GM12873 (cell line): ENCODE data around the gene SGO1.

Source experiments
- TF ChIP-seq, protein P1 (sequence below): IDR thresholded peaks from 2 replicates; pipeline ENCODE4 v1.5.1; 2012; ENCODE audit warnings: low read depth, mild to moderate bottlenecking, moderate library complexity, low read length, control low read depth; ENCODE audit not compliant: insufficient read depth; ENCODE audit errors: missing control alignments

The SGO1 gene

DNA sequence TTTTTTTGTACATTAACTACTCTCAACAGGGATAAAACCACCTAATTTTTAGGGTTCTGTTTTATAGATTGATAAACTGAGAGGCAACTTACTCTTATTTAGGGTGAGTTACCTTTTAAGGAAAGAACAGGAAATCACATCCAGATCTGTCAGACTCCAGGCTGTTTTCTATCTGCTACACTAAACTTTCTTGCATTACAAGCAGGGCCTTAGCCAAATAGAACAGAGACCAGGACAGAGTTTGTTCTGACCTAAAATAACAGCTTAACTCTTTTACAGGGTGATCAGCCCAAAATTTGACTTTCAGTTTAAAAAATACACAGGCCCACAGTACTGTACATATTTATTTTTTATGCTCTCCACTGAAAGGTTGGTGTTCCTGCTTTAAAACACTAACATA lies 38.6 kb downstream of the SGO1 start:
- TF ChIP-seq, protein P1, sequence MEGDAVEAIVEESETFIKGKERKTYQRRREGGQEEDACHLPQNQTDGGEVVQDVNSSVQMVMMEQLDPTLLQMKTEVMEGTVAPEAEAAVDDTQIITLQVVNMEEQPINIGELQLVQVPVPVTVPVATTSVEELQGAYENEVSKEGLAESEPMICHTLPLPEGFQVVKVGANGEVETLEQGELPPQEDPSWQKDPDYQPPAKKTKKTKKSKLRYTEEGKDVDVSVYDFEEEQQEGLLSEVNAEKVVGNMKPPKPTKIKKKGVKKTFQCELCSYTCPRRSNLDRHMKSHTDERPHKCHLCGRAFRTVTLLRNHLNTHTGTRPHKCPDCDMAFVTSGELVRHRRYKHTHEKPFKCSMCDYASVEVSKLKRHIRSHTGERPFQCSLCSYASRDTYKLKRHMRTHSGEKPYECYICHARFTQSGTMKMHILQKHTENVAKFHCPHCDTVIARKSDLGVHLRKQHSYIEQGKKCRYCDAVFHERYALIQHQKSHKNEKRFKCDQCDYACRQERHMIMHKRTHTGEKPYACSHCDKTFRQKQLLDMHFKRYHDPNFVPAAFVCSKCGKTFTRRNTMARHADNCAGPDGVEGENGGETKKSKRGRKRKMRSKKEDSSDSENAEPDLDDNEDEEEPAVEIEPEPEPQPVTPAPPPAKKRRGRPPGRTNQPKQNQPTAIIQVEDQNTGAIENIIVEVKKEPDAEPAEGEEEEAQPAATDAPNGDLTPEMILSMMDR, result no peak

DNA sequence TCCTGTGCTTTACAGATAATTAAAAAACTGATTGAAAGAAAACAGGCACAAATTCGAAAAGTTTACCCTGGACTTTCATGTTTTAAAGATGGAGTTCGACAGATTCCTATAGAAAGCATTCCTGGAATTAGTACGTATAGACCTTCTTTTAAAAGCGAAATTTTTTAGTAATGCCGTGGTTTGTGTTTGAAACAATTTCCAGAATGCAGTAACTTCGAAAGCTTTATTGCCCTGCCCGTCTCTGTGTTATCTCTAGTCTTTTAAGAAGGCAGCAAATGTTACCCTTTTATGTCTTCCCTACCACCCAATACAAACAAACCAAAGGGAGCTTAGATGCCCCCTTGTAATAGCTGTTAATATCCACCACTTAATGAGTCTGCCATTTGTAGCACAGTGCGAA lies 39.7 kb downstream of the SGO1 start:
- TF ChIP-seq, protein P1, result no peak

DNA sequence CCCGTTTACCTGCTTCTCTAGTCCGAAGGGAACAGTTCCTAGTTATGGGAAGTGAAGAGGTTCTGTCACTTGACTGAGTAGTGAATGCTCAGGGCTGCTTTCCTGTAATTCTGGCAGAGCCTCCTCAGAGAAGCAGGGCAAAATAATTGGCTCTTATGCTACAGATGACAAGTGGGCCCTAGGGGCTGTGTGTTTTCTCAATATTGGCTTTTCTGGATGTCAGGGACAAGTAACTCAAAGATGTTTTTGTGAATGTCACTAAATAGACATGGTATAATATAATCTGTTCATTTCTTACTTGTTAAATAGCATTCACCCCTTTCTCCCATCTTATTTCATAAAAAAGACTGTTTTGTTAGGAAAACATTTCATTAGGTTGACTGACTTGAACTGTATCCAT lies 40.1 kb downstream of the SGO1 start:
- TF ChIP-seq, protein P1, result no peak

DNA sequence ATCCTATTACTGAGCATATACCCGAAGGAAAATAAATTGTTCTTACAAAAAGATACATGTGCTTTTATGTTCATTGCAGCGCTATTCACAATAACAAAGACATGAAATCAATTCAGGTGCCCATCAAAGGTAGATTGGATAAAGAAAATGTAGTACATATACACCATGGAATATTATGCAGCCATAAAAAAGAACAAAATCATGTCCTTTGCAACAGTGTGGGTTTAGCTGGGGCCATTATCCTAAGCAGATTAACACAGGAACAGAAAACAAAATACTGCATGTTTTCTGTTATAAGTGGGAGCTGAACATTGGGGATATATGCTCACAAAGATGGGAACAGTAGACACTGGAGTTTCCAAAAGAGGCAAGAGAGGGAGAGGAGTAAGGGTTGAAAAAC lies 42.5 kb downstream of the SGO1 start:
- TF ChIP-seq, protein P1, result no peak

DNA sequence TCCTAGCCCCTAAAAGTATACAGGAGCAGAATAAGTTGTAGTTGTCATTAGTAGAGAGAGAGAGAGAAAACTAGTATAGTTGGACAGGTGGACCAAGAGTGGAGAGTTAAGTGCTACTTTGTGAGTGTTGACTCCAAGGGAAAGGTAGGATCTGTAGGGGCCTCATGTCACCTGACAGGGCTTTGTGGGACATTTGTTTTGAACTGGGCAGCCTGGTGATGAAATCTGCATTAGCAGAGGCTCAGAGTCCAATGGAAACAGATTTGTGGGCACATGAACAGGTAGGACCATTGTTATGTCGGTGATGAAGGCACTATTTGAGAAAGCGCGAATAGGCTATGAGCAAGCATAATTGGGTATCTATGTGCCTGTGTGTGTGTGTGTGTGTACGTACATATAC lies 43.5 kb downstream of the SGO1 start:
- TF ChIP-seq, protein P1, result no peak

DNA sequence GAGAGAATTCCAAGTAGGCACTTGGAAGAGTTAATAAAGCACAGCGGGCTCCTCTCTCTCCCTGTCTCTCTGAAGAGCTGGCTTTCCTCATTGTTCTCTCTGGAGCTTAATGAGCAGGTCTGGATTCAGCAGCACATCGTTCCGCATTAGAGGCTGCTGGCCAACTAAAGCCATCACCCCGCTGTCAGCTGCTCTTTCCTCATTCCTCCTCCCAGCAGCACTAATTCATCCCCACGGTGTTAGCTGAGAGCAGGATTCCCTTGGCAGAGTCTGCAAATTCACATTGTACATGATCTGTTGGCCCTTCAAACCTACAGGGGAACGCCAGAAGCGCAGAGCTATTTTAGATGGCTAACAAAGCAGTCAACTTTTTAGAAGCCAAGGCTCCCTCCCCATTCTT lies 44.2 kb downstream of the SGO1 start:
- TF ChIP-seq, protein P1, result no peak

DNA sequence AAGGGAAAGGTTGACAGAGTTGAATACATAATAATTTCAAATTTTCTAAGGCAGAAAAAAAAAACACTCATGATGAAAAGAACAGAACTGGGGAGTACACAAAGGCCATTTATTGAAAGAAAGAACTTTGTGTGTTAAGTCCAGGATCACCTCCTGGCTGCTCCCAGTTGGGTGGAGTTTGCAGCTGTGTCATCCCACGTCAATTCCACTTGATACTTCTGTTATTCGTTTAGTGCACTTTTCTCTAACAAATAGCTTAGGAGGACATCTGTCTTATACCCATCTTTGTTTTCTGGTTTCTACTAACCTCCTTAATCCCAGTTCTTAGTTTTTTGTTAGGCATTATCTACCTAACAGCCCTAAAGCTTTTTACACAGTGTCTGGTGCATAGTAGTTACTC lies 44.7 kb downstream of the SGO1 start:
- TF ChIP-seq, protein P1, result no peak

DNA sequence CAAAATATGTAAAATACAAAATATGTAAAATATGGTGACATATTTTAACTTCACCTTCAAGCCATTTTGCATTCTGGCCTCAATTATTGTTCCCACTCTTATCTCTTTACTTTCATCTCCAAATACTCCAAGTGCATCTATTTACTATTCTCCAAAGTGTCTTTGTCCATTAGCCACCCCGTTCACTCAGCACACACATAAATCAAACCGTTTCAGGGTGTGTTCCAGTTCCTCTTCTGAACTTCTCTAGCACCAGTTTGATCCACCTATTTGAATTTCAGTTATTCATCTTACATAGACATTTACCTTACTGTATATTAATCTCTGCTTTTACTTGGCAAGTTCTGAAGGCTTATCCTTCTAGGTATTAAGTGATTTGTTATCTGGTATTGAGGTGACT lies 45.1 kb downstream of the SGO1 start:
- TF ChIP-seq, protein P1, result no peak
